Body of pancreas (tissue), 4 donors: ENCODE data around the gene ADCYAP1R1. TPM values are rescaled to one million over a fixed set of nuclear protein-coding genes. Genes with fewer than 3 reads are reported as not detected.

Experiments
- ATAC-seq: fragments of 150-250 bp; one replicate; pipeline ENCODE4 v1.9.1; 2016
- DNase-seq, 4 donors: peaks; one replicate each; pipeline ENCODE4 v3.0.0-alpha.2; 2019
- H3K27ac ChIP-seq, 4 donors: fragments of 200-600 bp; sonication (generic); 1 replicate in 3 of 4; 2 replicates in 1 of 4; pipeline versions ENCODE4 v1.5.1 to v1.6.1; 2016 to 2019; ENCODE audit warnings: mild to moderate bottlenecking in 1 of 4, mixed read lengths in 1 of 4, moderate library complexity in 1 of 4
- H3K27me3 ChIP-seq, 2 donors: fragments of 200-600 bp; sonication (generic); one replicate each; pipeline ENCODE4 v1.6.0; 2016; ENCODE audit warnings: mild to moderate bottlenecking in 1 of 2
- H3K36me3 ChIP-seq, 2 donors: fragments of 200-600 bp; sonication (generic); replicated peaks in 1 of 2; 2 replicates each; pipeline ENCODE4 v1.5.1; 2016; ENCODE audit warnings: low read depth in 2 of 2; ENCODE audit not compliant: insufficient read depth in 1 of 2
- H3K4me1 ChIP-seq: fragments of 200-600 bp; sonication (generic); one replicate; pipeline ENCODE4 v1.6.0; 2016
- H3K4me3 ChIP-seq, 2 donors: fragments of 200-600 bp; sonication (generic); 1 replicate in 1 of 2; 2 replicates in 1 of 2; pipeline ENCODE4 v1.5.1; 2016 to 2019
- H3K9me3 ChIP-seq, 3 donors: fragments of 200-600 bp; sonication (generic); 1 replicate in 2 of 3; 2 replicates in 1 of 3; pipeline ENCODE4 v1.5.1; 2016
- CTCF ChIP-seq, 7 experiments: fragments of 450-650 bp in 4 of 7; fragments of 200-600 bp in 3 of 7; sonication (generic) in 3 of 7; IDR thresholded peaks; one replicate each; pipeline ENCODE4 v1.5.1; 2016 to 2019; ENCODE audit warnings: antibody characterized with exemption in 7 of 7
- POLR2A ChIP-seq, 3 donors: fragments of 450-650 bp; IDR thresholded peaks; one replicate each; pipeline ENCODE4 v1.6.1; 2016; ENCODE audit warnings: antibody characterized with exemption in 3 of 3, mild to moderate bottlenecking in 2 of 3
- WGBS, 2 donors: methylation state at CpG; one replicate each; pipeline ENCODE4 v1.1.5; 2017; 5-methylcytosine and 5-hydroxymethylcytosine counted together
- intact Hi-C: fragments of 100-400 bp; cut with DNase I; formaldehyde crosslinking; loops from one replicate; pipeline ENCODE4 v1.15.1; 2023
- total RNA-seq, 2 donors: library from RNA; depleted of rRNA; stranded (reverse); fragments of >200 nt; gene quantifications; one replicate each; pipeline ENCODE4 v1.1.0, GENCODE V29; 2016

Gene ADCYAP1R1
- total RNA-seq, 2 donors from 2014 or later, result 1.8 to 8.2 TPM

- Histone ChIP-seq H3K27ac (no peak overlapping the region), H3K9me3 (no peaks in the 10 kb centered on the region), H3K4me3 (no peak overlapping the region), H3K27me3 (no peaks in the 10 kb centered on the region), H3K36me3 (no peaks in the 10 kb centered on the region), H3K4me1 (no peaks in the 10 kb centered on the region)
- WGBS, 2 donors, result 38 to 49% methylated on average over 8 to 9 of the region's 9 CpGs
- intact Hi-C loops, result no loop called here
- ATAC-seq (no peak), DNase-seq (no peak)
- TF ChIP-seq POLR2A (IDR thresholded peaks at IDR 0.05) (no peak), CTCF (IDR thresholded peaks at IDR 0.05) (no peak)
Observed at GRCh38 chr7:31043051-31043471, 9.0 kb upstream of the ADCYAP1R1 start.

GRCh38 chr7:31044529-31044928 is 7.6 kb upstream of the ADCYAP1R1 start:
- H3K4me3 ChIP-seq, result no peak overlapping the region
- H3K27me3 ChIP-seq, result no peaks in the 10 kb centered on the region
- no peaks in the 10 kb centered on the region for H3K4me1 ChIP-seq
- no peak overlapping the region for H3K27ac ChIP-seq
- TF ChIP-seq POLR2A (IDR thresholded peaks at IDR 0.05) (no peak), CTCF (IDR thresholded peaks at IDR 0.05) (no peak)
- DNase-seq, result no peak
- intact Hi-C loops, result no loop called here
- no peaks in the 10 kb centered on the region for H3K9me3 ChIP-seq
- 45 to 48% methylated on average over 5 of the region's 5 CpGs for WGBS, 2 donors
- H3K36me3 ChIP-seq, result no peaks in the 10 kb centered on the region
- no peak for ATAC-seq

GRCh38 chr7:31046723-31047122 is 5.4 kb upstream of the ADCYAP1R1 start:
- H3K36me3 ChIP-seq, result no peaks in the 10 kb centered on the region
- H3K27ac ChIP-seq, result no peak overlapping the region
- TF ChIP-seq CTCF (IDR thresholded peaks at IDR 0.05), result no peak
- TF ChIP-seq POLR2A (IDR thresholded peaks at IDR 0.05), result no peak
- peaks cover 0 to 4% of the 10 kb centered on the region in 2 donors for H3K27me3 ChIP-seq
- DNase-seq, result no peak
- intact Hi-C loops, result no loop called here
- WGBS, 2 donors, result 74 to 86% methylated on average over 5 of the region's 5 CpGs
- H3K4me1 ChIP-seq, result peaks cover under 1% of the 10 kb centered on the region
- no peak for ATAC-seq
- no peaks in the 10 kb centered on the region for H3K9me3 ChIP-seq
- no peak overlapping the region for H3K4me3 ChIP-seq

DNA sequence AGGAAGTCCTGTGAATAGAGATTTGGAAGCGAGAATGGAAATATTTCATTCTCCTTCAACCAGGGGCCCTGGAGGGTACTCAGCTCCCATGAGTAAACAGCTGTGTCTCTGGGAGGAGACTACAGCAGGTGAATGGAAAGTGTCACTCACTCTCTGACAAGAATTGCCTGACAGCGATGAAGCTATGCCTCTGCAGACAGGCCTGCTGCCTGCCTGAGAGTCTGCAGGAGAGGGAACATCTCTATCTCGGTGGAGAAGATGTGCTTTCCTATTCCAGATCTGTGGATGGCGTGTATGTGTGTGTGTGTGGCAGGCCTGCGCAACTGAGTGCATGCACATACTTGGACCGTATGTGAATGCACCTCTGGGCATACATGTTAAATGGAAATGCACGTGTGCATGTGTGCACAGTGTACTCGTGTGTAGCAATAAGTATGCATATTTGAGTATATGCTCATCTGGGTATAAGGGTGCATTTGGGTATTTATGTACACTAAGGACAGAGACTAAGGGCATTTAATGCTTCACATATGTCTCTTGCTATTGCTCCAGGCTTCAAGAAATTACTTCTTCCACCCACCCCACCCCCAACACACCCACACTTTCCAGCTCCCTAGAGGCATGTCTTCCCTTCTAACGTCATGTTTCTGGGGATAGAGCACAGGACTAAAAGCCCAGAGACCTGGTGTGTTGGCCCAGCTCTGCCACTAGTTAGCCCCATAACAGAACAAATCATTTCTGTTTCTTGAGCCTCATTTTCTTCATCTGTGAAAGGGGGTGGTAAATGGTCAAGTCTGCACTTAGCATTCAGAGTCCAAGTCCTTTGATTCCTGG is 4.6 kb upstream of the ADCYAP1R1 start:
- no peaks in the 10 kb centered on the region for H3K36me3 ChIP-seq
- H3K4me3 ChIP-seq, result no peak overlapping the region
- no peak overlapping the region for H3K27ac ChIP-seq
- WGBS, 2 donors, result 67 to 72% methylated on average over 9 of the region's 9 CpGs
- H3K27me3 ChIP-seq, result peaks cover 0 to 8% of the 10 kb centered on the region in 2 donors
- no peaks in the 10 kb centered on the region for H3K9me3 ChIP-seq
- no peak for DNase-seq
- ATAC-seq, result no peak
- no peak for TF ChIP-seq CTCF (IDR thresholded peaks at IDR 0.05)
- no peak for TF ChIP-seq POLR2A (IDR thresholded peaks at IDR 0.05)
- peaks cover 7% of the 10 kb centered on the region for H3K4me1 ChIP-seq
- intact Hi-C loops, result no loop called here
